GM12891 (cell line): ENCODE data around the gene CT47B1. TPM values are rescaled to one million over a fixed set of nuclear protein-coding genes. Genes with fewer than 3 reads are reported as not detected.
"Not testable (repeated sequence)": the region's sequence is repeated elsewhere in the genome, so short reads cannot be mapped to it uniquely, and the experiment has no call there.

Source experiments
- DNase-seq: peaks from one replicate; pipeline ENCODE4 v3.0.0; 2011; ENCODE audit warnings: low spot score; ENCODE audit not compliant: insufficient read length
- FAIRE-seq: peaks from 2 replicates; lab custom pipeline; 2011; peaks lifted over from hg19 to GRCh38; lab: Jason Lieb, UNC
- PAX5 ChIP-seq: IDR thresholded peaks from 2 replicates; pipeline ENCODE4 v1.6.1; 2011; ENCODE audit warnings: low read length, moderate library complexity, mild to moderate bottlenecking; ENCODE audit not compliant: insufficient read depth, severe bottlenecking
- POLR2A ChIP-seq: IDR thresholded peaks from 2 replicates; pipeline ENCODE4 v1.6.1; 2011; ENCODE audit warnings: low read depth, low read length, control low read depth
- POLR2AphosphoS5 ChIP-seq: IDR thresholded peaks from 2 replicates; pipeline ENCODE4 v1.6.1; 2011; ENCODE audit warnings: low read depth, low read length, control low read depth
- POU2F2 ChIP-seq: IDR thresholded peaks from 2 replicates; pipeline ENCODE4 v1.6.1; 2011; ENCODE audit warnings: low read depth, mild to moderate bottlenecking, control low read depth, low read length, moderate library complexity
- SPI1 ChIP-seq: IDR thresholded peaks from 2 replicates; pipeline ENCODE4 v1.6.1; 2011; ENCODE audit warnings: low read depth, low read length, control low read depth
- TAF1 ChIP-seq: IDR thresholded peaks from 2 replicates; pipeline ENCODE4 v1.6.1; 2011; ENCODE audit warnings: low read depth, low read length, control low read depth
- polyA plus RNA-seq: library from polyadenylated mRNA; unstranded; fragments of >200 nt; gene quantifications from one replicate; pipeline ENCODE4 v1.2.1, GENCODE V29; 2012; ENCODE audit warnings: low read depth, missing spikeins, inconsistent platforms; ENCODE audit not compliant: missing spikeins

Gene CT47B1
- polyA plus RNA-seq = not detected

- FAIRE-seq, DNase-seq: not testable (repeated sequence)
These were observed at the start of gene CT47B1 for GRCh38 chrX:120875766-120876165. Gene CT47B1 (minus strand): TSS chrX:120875866. CDS start chrX:120875670, 196 bp downstream.

- DNase-seq (no peak), FAIRE-seq (no peak)
- TF ChIP-seq POLR2A (no peak), TAF1 (no peak), POU2F2 (no peak), POLR2AphosphoS5 (no peak), PAX5 (no peak), SPI1 (no peak)
These were observed 748 bp downstream of the CT47B1 start for GRCh38 chrX:120874678-120875557.

DNA sequence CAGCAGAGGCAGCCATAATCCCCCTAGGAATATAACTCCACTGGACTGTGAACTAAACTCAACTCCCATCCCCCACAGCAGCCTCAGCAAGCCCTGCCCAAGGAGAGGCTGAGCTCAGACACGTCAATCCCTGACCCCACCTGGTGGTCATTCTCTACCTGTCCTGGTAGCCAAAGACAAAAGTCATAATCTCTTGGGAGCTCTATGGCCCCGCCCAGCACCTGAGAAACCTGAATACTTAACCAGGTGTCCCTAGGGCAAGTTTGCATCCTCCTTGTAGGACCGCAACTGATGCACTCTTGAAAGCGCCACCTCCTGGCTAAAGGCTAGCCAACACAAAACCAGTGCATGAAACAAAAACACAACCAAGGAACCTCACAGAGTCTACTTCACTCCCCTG is 18.4 kb downstream of the CT47B1 start:
- no peak for DNase-seq
- FAIRE-seq = no peak
- TF ChIP-seq TAF1 = no peak

- TF ChIP-seq TAF1 = no peak
- TF ChIP-seq POU2F2 = no peak
- no peak for TF ChIP-seq SPI1
- no peak for TF ChIP-seq POLR2A
- TF ChIP-seq PAX5 = no peak
- TF ChIP-seq POLR2AphosphoS5 = no peak
- no peak for FAIRE-seq
- DNase-seq = no peak
These were observed 34.8 kb downstream of the CT47B1 start for GRCh38 chrX:120840827-120841226.

GRCh38 chrX:120839491-120839890 is 36.2 kb downstream of the CT47B1 start:
- TF ChIP-seq PAX5 (no peak), POLR2A (no peak), TAF1 (no peak), SPI1 (no peak), POLR2AphosphoS5 (no peak), POU2F2 (no peak)
- no peak for DNase-seq
- FAIRE-seq = no peak

- not testable (repeated sequence) for DNase-seq, FAIRE-seq
These were observed 48.5 kb downstream of the CT47B1 start for GRCh38 chrX:120827213-120827612.

- no peak for TF ChIP-seq POLR2AphosphoS5
- TF ChIP-seq POLR2A = no peak
- FAIRE-seq (no peak), DNase-seq (no peak)
These were observed 50.5 kb downstream of the CT47B1 start for GRCh38 chrX:120825146-120825545.

- no peak for TF ChIP-seq POLR2AphosphoS5
- no peak for TF ChIP-seq SPI1
- no peak for TF ChIP-seq TAF1
- no peak for TF ChIP-seq PAX5
- no peak for TF ChIP-seq POLR2A
- no peak for TF ChIP-seq POU2F2
- no peak for DNase-seq
- FAIRE-seq = no peak
These were observed 51.6 kb downstream of the CT47B1 start for GRCh38 chrX:120824021-120824420.

- DNase-seq = no peak
- TF ChIP-seq PAX5 (no peak), POU2F2 (no peak), SPI1 (no peak), TAF1 (no peak), POLR2AphosphoS5 (no peak), POLR2A (no peak)
- FAIRE-seq = no peak
These were observed 52.1 kb downstream of the CT47B1 start for GRCh38 chrX:120823556-120823955.
